GM21528 (cell line): ENCODE data around the gene UBE4A.
A peak's percentile ranks its signal among the peaks of the same experiment; 100 is the strongest.
"Not testable (repeated sequence)": the region's sequence is repeated elsewhere in the genome, so short reads cannot be mapped to it uniquely, and the experiment has no call there.

Experiments
- ATAC-seq: cut with Tn5 transposase; IDR thresholded peaks from one replicate; pipeline ENCODE4 v1.9.1; 2021; ENCODE audit warnings: mild to moderate bottlenecking, moderate library complexity; ENCODE audit not compliant: unreplicated experiment, low FRiP score

UBE4A gene

GRCh38 chr11:118398791-118399559 lies 39.6 kb downstream of the UBE4A start:
- no peak for ATAC-seq

GRCh38 chr11:118401151-118401879 lies 41.9 kb downstream of the UBE4A start, which contains the start of gene ATP5MG:
TSS of gene ATP5MG (plus strand) at chr11:118401606. CDS start at chr11:118401666, 60 bp downstream.
- peak; percentile 57 for ATAC-seq

GRCh38 chr11:118401880-118402590 lies 42.6 kb downstream of the UBE4A start:
- no peak for ATAC-seq

DNA sequence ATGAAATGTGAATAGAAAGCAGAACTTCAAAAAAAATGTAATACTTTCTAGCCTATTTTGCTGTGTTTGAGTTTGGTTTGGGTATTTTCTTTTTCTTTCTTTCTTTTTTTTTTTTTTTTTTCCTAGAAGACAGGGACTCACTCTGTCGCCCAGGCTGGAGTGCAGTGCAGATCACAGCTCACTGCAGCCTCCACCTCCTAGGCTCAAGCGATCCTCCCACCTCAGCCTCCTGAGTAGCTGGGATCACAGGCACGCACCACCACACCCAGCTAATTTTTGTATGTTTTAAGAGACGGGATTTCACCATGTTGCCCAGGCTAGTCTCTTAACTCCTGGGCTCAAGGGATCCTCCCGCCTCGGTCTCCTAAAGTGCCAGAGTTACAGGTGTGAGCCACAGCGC lies 43.2 kb downstream of the UBE4A start:
- not testable (repeated sequence) for ATAC-seq

DNA sequence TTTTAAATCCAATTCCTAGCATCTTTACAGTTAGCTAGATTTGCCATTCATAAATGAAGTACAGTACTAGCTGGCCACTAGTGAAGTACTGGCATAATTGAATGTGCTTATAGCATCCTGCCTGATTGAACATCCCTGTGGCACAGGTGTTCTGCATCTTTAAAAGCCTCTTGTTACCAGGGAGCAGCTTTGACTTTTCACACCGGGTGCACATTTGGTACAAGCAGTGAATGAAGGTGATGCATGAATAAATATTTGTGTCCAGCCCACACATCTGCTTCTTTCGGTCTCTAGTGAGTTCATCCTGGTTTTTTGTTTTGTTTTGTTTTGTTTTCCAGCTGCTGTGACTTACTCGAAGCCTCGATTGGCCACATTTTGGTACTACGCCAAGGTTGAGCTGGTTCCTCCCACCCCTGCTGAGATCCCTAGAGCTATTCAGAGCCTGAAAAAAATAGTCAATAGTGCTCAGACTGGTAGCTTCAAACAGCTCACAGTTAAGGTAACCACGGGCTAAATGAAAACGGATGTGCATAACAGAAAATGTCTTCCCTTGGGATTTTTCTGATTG lies 47.3 kb downstream of the UBE4A start:
- no peak for ATAC-seq

DNA sequence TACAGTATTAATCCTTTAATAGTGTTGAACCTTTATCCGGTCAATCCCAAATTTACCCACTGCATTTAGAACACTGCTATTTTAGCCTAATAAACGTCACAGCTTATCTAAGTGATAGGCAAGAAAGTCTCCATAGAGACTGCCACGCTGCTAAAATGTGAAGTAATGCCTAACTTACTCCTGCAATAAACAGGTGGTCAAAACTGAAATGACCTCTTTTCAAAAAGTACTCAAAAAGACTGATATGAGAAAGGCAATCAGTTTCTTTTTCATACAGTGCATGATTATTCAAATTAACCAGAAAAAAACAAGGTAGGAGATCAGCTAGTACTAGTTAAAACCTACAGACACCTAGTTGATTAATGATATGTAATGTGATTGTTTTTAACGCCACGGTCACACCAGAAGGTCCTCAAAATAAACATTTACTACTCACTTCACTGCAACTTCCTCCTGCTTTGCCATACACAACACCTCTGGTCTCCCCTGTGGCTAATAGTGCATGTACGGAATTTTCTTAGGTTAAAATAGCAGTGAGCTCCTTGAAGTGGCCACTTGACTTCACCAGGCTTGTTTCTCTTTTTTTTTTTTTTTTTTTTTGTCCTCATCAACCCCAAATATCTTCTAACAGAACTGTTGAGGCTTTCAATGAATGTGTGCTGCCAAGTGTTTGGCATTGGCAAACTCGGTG lies 50.8 kb downstream of the UBE4A start:
- no peak for ATAC-seq

DNA sequence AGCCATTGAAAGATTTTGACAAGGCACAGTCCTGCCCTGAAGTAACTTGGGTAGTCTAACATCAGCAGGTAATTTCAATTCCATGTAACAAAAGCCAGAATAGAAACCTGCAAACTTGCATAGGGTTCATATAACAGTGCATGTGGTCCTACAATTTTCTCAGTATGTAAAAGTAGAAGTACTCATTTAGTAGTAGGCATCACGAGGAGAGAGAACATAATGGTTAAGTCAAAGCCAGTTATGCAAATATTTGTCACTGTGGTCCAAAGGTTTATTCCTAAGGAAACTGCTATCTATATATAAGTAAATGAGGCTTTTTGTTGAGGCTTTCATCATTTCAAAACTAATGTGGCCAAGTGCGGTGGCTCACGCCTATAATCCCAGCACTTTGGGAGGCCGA lies 52.1 kb downstream of the UBE4A start:
- no peak for ATAC-seq

- ATAC-seq, result no peak
These were observed 53.5 kb downstream of the UBE4A start for GRCh38 chr11:118412921-118413320.

DNA sequence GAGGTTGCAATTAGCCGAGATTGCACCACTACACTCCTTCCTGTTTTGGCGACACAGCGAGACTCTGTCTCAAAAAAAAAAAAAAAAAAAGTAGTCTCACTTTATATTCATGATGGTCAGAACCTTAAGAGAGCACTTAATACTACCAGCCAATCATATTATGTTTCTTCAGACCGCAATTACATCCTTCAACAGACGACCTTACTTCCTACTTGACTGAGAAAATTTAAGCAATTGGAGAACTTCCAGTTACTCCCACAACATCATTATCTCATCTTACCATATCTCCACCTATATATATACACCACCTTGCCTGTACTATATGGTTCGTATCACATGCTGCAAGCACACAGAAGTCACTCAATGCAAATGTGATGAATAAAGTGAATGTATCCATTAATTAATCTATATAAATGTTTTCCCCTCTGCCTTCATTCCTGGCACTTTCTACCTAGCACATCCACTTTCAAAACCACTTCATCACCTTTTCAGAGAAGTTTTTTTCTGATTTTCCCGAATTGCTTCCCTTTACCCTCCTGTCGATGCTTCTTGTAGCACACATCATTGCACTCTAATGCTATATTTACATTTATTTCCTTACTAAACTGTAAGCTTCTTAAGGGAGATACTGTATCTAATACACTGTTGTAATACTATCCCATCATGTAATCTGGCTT lies 55.8 kb downstream of the UBE4A start:
- ATAC-seq, result no peak

DNA sequence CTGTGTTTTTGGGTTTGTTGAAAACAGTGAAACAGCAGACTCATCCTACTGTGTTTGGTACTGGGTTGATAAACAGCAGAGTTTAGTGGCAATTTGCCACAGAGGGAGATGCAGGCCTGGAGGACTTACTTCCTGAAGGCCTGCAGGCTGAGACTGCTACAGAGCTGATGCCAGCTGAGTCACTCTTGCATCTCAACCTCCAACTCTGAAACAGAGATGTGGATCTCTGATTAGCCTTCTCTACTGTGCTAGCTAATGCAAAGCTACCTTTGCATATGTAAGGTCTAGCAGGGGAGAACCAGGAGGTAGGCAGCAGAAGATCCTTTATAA lies 56.3 kb downstream of the UBE4A start:
- no peak for ATAC-seq

DNA sequence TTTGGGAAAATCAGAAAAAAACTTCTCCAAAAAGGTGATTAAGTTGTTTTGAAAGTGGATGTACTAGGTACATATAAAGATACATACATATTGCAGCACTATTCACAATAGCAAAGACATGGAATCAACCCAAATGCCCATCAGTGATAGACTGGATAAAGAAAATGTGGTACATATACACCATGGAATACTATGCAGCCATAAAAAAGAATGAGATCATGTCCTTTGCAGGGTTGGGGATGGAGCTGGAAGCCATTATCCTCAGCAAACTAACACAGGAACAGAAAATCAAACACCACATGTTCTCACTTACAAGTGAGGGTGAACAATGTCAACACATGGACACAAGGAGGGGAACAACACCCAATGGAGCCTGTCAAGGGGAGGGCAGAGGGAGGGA lies 57.5 kb downstream of the UBE4A start:
- not testable (repeated sequence) for ATAC-seq

DNA sequence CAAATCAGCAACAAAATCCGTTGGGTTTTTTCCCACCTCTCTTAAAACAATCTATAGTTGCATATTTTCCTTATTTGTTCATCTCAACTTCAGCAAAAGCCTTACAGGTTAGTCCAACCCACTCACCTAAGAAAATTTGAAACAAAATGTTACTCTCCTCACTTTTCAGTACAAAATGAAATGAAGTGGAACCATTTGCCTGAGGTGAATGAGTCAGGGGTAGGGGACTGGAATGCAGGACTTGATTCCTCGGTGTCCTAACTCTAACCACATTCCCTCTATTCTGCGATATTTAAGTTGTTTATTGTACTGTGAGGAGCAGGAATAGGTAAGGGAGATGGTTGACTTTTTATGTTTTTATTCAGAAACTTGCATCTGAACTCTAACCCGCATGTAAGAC lies 58.4 kb downstream of the UBE4A start:
- ATAC-seq, result no peak

DNA sequence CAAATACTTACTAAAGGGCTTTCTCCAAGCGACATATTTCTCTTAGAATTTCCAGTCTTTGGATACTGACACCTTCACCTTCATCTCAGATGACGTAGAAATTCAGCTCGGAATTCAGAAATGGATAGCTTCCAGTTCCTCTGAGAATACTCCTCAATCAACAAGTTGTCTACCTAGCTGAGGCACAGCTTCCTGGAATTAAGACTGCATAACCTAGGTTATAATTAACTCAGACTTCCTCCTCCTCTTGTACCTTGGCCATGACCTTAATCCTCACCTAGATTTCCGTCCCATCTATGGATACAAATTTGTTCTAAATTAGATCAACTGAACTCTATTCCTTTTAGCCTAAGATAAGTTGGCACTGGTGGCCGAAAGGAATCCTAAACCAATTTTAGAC lies 59.4 kb downstream of the UBE4A start:
- no peak for ATAC-seq

DNA sequence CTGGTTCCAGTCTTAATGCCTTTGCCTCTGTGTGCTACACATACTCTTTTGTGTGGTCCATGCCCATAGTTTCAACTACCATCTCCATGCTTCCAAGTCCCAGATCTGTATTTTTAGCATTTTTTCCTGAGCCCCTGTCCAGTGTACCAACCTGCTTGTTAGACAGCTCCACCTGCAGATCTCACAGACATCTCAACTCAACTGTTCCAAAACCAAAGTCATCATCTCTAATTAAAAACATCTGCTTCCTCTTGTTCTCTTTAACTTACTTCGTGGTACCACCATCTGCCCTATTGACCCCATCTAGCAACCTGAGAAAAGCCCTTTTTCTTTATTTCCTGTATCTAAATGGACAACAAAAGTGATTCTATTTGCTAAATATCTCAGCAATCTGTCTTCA lies 68.3 kb downstream of the UBE4A start:
- ATAC-seq, result no peak

GRCh38 chr11:118430956-118431355 lies 71.6 kb downstream of the UBE4A start:
- no peak for ATAC-seq

GRCh38 chr11:118434123-118434552 lies 74.7 kb downstream of the UBE4A start:
- ATAC-seq, result no peak

DNA sequence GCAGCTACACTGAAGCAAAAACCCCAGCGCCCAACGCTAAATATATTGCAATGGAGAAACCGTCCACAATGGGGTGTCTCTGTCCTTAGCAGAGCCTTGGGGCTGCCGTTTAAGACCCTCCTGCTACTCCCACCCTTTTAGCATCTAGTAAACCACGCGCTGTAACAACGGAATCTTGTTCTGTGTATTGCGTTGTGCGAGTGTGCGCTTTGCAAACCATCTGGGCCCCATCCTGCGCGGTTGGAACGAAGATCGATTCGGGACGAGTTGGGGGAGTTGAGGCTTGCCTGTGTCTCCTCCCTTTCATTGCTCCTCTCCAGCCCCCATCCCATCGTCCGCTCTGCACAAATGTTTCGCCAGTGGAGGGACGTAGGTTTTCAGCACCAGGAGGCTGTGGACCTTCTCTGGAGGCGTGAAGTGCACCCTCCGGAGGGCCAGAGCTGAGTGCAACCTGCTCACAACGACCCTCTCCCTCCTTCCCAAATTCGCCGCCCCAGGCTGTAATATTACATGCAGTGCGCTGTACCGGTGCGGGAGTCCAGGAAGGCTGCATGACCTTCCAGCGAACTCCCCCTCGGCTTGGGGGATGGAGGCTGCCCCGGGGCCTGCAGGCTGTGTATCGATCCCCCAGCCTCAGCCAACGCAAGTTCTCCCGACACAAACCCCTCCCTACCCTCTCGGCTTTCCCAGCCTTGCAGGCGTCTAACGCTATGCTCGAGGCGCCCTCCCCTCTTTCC lies 75.3 kb downstream of the UBE4A start:
- ATAC-seq, result no peak

DNA sequence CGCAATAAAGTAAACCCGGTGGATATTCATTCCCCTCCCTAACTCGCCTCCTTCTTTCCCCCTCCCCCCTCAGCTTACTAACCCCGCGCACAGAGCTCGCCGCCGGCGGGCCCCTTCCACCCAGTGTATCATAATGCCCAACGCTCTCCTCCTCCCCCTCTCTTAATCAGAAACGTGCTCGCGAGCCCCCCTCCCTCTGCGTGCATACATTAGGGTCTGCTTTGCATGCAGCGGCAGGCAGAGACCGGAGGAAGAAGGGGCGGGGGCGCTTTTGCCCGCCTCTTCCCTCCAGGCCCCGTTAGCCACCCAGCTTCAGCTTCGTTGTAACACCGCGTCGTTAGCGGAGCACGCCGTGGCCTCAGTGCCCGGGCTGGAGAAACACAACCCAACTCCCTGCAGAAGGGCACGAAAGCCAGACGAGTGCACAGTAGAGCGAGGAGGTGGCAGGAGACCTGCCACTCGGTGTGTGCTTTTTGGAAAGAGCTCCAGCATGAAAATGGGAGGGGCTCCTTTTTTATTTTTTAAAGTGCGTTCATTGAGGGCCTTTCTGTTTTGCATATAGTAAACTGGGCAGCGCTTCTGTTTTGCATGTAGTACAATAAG lies 76.0 kb downstream of the UBE4A start:
- peak; percentile 23 for ATAC-seq
